Ascending aorta (tissue), 2 donors: ENCODE data around the gene SYNGR3. TPM values are rescaled to one million over a fixed set of nuclear protein-coding genes. Genes with fewer than 3 reads are reported as not detected.

Experiments
- DNase-seq, 2 donors: peaks; one replicate each; pipeline ENCODE4 v3.0.0-alpha.2; 2019; ENCODE audit warnings: low spot score in 2 of 2
- H3K27ac ChIP-seq, 2 donors: fragments of 200-600 bp; sonication (generic); one replicate each; pipeline ENCODE4 v1.5.1; 2016 to 2017; ENCODE audit warnings: mild to moderate bottlenecking in 1 of 2
- H3K27me3 ChIP-seq: fragments of 200-600 bp; sonication (generic); one replicate; pipeline ENCODE4 v1.5.1; 2017
- H3K36me3 ChIP-seq, 2 donors: fragments of 200-600 bp; sonication (generic); one replicate each; pipeline ENCODE4 v1.5.1; 2016
- H3K4me1 ChIP-seq, 2 donors: fragments of 200-600 bp; sonication (generic); one replicate each; pipeline ENCODE4 v1.5.1; 2016 to 2017; ENCODE audit warnings: mild to moderate bottlenecking in 1 of 2
- H3K4me3 ChIP-seq, 2 donors: fragments of 200-600 bp; sonication (generic); one replicate each; pipeline ENCODE4 v1.5.1; 2016 to 2017; ENCODE audit warnings: mild to moderate bottlenecking in 1 of 2
- H3K9me3 ChIP-seq, 2 donors: fragments of 200-600 bp; sonication (generic); one replicate each; pipeline ENCODE4 v1.5.1; 2016
- intact Hi-C: fragments of 100-400 bp; cut with DNase I; formaldehyde crosslinking; loops from one replicate; pipeline ENCODE4 v1.15.1; 2023
- total RNA-seq: library from RNA; depleted of rRNA; stranded (reverse); fragments of >200 nt; gene quantifications from one replicate; pipeline ENCODE4 v1.1.0, GENCODE V29; 2016
- TF ChIP-seq, protein P1 (sequence below), 3 experiments: fragments of 200-600 bp in 2 of 3; fragments of 450-650 bp in 1 of 3; sonication (generic) in 2 of 3; IDR thresholded peaks; one replicate each; pipeline ENCODE4 v1.5.1; 2016 to 2019; ENCODE audit warnings: antibody characterized with exemption in 3 of 3, mild to moderate bottlenecking in 1 of 3, moderate library complexity in 1 of 3

Gene SYNGR3
- total RNA-seq, 1 donor from 2014 or later = 0.32 TPM

DNA sequence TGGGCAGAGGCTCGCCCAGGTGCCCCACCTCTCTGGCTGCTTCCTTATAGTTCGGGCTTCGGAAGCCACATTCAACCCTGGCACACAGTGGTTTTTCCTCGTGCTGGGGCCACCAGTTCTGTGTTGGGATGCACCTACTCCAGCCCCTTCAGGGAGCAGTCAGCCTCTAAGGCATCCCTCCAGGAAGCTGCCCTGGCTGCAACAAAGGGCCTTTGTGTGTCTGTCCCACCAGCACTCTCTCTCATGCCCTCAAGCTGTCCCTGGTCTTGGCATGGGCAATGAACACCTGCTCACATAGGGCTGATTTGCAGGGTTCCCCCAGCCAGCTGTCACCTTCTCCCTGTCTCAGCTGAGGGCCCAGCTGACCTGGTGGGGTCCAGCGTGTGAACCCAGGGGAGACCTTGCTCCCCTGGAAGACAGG lies 7.7 kb upstream of the SYNGR3 start:
- no peak for DNase-seq
- TF ChIP-seq, protein P1, sequence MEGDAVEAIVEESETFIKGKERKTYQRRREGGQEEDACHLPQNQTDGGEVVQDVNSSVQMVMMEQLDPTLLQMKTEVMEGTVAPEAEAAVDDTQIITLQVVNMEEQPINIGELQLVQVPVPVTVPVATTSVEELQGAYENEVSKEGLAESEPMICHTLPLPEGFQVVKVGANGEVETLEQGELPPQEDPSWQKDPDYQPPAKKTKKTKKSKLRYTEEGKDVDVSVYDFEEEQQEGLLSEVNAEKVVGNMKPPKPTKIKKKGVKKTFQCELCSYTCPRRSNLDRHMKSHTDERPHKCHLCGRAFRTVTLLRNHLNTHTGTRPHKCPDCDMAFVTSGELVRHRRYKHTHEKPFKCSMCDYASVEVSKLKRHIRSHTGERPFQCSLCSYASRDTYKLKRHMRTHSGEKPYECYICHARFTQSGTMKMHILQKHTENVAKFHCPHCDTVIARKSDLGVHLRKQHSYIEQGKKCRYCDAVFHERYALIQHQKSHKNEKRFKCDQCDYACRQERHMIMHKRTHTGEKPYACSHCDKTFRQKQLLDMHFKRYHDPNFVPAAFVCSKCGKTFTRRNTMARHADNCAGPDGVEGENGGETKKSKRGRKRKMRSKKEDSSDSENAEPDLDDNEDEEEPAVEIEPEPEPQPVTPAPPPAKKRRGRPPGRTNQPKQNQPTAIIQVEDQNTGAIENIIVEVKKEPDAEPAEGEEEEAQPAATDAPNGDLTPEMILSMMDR (IDR thresholded peaks at IDR 0.05) = no peak
- Histone ChIP-seq H3K4me1 (peaks cover 10 to 16% of the 10 kb centered on the region in 2 donors), H3K27me3 (peaks cover 17% of the 10 kb centered on the region), H3K4me3 (no peak overlapping the region), H3K27ac (no peak overlapping the region), H3K36me3 (peaks cover 30 to 35% of the 10 kb centered on the region in 2 donors), H3K9me3 (no peaks in the 10 kb centered on the region)
- intact Hi-C loops = no loop called here

DNA sequence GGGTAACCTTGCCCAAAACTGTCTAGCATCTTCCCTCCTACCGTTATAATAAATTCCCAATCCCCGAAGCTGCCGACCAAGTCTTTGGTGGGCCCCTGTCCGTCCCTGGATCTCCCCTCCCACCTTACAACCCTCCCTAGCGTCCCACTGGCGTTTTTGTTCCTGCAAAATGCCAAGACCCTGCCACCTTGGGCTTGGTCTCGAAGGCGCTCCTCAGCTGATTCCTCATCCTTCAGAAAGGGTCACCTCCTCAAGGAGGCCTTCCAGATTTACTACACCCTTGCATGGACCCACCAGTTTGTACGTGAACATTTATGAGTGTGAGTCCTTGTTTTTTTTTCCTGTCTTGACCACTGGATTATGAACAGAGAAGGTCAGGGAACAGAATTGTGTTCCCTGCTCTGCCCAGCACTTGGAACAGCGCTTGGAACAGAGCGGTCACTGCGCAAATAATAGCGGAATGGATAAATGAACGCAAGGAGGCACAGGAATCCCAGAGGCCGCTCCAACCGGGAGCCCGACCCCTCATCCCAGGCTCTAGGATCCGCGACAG lies 6.7 kb upstream of the SYNGR3 start:
- no peak for DNase-seq
- Histone ChIP-seq H3K4me3 (peak overlapping the region; percentile 84 to 95), H3K36me3 (peaks cover 20 to 25% of the 10 kb centered on the region in 2 donors), H3K27ac (peak overlapping the region; percentile 49 to 61), H3K4me1 (peaks cover 10 to 16% of the 10 kb centered on the region in 2 donors), H3K27me3 (peaks cover 17% of the 10 kb centered on the region), H3K9me3 (no peaks in the 10 kb centered on the region)
- TF ChIP-seq, protein P1 (IDR thresholded peaks at IDR 0.05) = no peak
- intact Hi-C loops = no loop called here

DNA sequence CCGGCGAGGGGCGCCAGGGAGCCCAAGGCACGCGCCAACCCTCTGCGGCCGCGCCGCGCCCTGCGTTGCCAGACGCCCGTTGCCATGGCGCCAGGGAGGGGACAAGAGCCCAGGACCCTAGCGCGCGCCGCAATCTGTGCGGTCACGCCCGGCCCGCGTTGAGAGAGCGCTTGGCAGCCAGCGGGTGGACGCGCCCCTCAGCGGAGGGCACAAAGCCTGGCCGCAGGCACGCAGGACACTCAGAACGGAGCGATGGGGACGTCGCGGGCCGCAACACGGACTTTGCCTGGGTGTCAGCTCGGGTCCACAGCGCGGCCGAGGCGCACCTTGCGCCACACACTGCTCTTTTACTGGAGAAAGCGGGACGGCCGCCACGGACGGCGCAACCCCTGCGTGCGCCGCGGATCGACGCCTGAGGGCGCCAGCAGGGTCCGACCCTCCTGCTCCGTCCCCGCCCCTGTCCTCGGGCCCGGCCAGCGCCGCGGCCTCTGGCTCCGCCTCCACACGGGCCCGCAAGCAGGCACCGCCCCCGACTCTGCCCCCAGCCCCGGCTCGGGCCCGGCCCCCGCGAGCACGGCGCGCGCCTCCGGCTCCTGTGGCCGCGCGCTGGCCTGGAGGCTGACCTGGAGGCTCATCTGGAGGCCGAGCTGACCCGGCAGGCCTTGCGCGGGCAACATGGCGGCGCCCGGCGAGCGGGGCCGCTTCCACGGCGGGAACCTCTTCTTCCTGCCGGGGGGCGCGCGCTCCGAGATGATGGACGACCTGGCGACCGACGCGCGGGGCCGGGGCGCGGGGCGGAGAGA lies 6.0 kb upstream of the SYNGR3 start, which contains the start of gene GFER:
TSS of gene GFER (plus strand) at position 650 of the 803 bp plus-strand sequence. CDS start at position 676, 26 bp downstream.
- TF ChIP-seq, protein P1 (IDR thresholded peaks at IDR 0.05) = peak in 2 of 3 experiments; percentile 29 to 40
- intact Hi-C loops = no loop called here
- Histone ChIP-seq H3K27me3 (peaks cover 17% of the 10 kb centered on the region), H3K9me3 (no peaks in the 10 kb centered on the region), H3K27ac (peak within 1 kb of the TSS; percentile 49 to 61), H3K36me3 (peaks cover 14 to 18% of the 10 kb centered on the region in 2 donors), H3K4me1 (peaks cover 10 to 16% of the 10 kb centered on the region in 2 donors), H3K4me3 (peak within 1 kb of the TSS; percentile 84 to 95)
- DNase-seq = peak; percentile 52 to 93

DNA sequence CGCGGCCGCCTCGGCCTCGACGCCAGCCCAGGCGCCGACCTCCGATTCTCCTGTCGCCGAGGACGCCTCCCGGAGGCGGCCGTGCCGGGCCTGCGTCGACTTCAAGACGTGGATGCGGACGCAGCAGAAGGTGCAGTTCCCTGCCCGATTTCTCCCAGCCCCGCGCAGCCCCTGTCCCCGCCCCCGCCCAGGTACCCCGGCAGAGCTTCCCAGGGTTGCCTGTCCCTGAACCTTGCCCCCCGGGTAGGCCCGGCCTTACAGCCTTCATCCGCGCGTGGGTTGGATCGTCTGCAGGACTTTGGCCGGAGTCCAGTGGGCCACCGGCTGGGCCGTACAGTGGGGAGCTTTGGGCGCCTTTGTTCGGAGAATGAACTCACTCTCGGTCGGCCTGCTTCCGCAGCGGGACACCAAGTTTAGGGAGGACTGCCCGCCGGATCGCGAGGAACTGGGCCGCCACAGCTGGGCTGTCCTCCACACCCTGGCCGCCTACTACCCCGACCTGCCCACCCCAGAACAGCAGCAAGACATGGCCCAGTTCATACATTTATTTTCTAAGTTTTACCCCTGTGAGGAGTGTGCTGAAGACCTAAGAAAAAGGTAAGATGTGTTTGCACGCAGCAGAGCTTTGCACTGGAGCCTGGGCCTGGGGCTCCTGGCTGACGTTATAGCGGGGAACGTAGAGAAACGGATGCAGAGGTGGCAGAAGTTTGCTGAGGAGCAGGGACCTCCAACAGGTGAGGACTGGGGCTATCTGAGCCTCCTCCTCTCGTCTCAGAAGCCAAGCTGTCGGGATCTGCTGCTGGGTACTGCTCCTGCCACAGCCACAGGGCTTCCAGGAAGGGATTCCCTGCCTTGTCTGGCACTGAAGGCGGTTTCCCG lies 5.2 kb upstream of the SYNGR3 start:
- TF ChIP-seq, protein P1 (IDR thresholded peaks at IDR 0.05) = no peak
- Histone ChIP-seq H3K27ac (peak overlapping the region; percentile 49 to 54), H3K36me3 (peaks cover 14 to 16% of the 10 kb centered on the region in 2 donors), H3K4me1 (peaks cover 10 to 16% of the 10 kb centered on the region in 2 donors), H3K9me3 (no peaks in the 10 kb centered on the region), H3K27me3 (peaks cover 16% of the 10 kb centered on the region), H3K4me3 (peak overlapping the region; percentile 84 to 95)
- intact Hi-C loops = no loop called here
- no peak for DNase-seq

DNA sequence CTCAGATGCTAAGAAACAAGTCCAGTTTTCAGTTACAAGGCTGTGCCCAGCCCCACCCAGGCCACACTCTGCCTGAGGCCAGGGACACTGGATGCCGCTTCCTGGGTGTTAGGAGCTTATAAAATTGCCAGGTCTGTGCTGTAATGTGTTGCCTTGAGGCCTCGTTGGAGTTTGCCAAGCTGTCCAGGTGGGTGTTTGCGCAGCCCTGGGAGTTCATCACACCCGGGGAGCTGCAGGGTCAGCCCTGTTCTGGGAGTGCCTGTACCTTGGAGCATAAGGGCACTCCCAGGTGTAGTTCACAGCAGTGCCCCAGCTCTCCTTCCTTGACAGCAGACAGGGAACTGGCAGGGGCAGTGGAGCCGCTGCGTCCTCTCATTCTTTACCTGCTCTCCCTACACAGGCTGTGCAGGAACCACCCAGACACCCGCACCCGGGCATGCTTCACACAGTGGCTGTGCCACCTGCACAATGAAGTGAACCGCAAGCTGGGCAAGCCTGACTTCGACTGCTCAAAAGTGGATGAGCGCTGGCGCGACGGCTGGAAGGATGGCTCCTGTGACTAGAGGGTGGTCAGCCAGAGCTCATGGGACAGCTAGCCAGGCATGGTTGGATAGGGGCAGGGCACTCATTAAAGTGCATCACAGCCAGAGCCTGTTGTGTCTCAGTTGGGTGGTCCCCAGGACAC lies 4.2 kb upstream of the SYNGR3 start:
- peaks cover 14 to 16% of the 10 kb centered on the region in 2 donors for H3K36me3 ChIP-seq
- H3K27ac ChIP-seq = no peak overlapping the region
- peaks cover 14% of the 10 kb centered on the region for H3K27me3 ChIP-seq
- H3K9me3 ChIP-seq = no peaks in the 10 kb centered on the region
- no peak for DNase-seq
- TF ChIP-seq, protein P1 (IDR thresholded peaks at IDR 0.05) = no peak
- intact Hi-C loops = no loop called here
- H3K4me3 ChIP-seq = peak overlapping the region in 1 of 2 donors; percentile 95
- peaks cover 10 to 21% of the 10 kb centered on the region in 2 donors for H3K4me1 ChIP-seq
